GM19328 (cell line): ENCODE results near the gene SLC13A3.

Experiments used
- ATAC-seq: cut with Tn5 transposase; IDR thresholded peaks from one replicate; pipeline ENCODE4 v1.9.1; 2021; ENCODE audit warnings: mild to moderate bottlenecking, moderate library complexity; ENCODE audit not compliant: unreplicated experiment

Gene SLC13A3

GRCh38 chr20:46657137-46657536 is 5.9 kb upstream of the SLC13A3 start:
- no peak for ATAC-seq

- ATAC-seq: no peak
Observed at GRCh38 chr20:46652699-46653098, 1.4 kb upstream of the SLC13A3 start.

GRCh38 chr20:46650575-46651090 is 626 bp downstream of the SLC13A3 start:
- ATAC-seq: no peak

GRCh38 chr20:46649965-46650542 is 1.2 kb downstream of the SLC13A3 start:
- ATAC-seq: no peak

- ATAC-seq: no peak
Observed at GRCh38 chr20:46649650-46649949, 1.7 kb downstream of the SLC13A3 start.

GRCh38 chr20:46648903-46649649 is 2.2 kb downstream of the SLC13A3 start:
- ATAC-seq: no peak

GRCh38 chr20:46647469-46647868 is 3.8 kb downstream of the SLC13A3 start:
- ATAC-seq: no peak

GRCh38 chr20:46646659-46647380 is 4.4 kb downstream of the SLC13A3 start:
- ATAC-seq: no peak

- no peak for ATAC-seq
Observed at GRCh38 chr20:46646122-46646521, 5.1 kb downstream of the SLC13A3 start.

GRCh38 chr20:46644733-46645132 is 6.5 kb downstream of the SLC13A3 start:
- ATAC-seq: no peak

- ATAC-seq: no peak
Observed at GRCh38 chr20:46644160-46644559, 7.1 kb downstream of the SLC13A3 start.

- no peak for ATAC-seq
Observed at GRCh38 chr20:46642969-46643343, 8.3 kb downstream of the SLC13A3 start.

GRCh38 chr20:46642265-46642968 is 8.8 kb downstream of the SLC13A3 start:
- ATAC-seq: no peak

- ATAC-seq: no peak
Observed at GRCh38 chr20:46641424-46641823, 9.8 kb downstream of the SLC13A3 start.

GRCh38 chr20:46640536-46641311 is 10.5 kb downstream of the SLC13A3 start:
- no peak for ATAC-seq

GRCh38 chr20:46640044-46640443 is 11.2 kb downstream of the SLC13A3 start:
- no peak for ATAC-seq

- no peak for ATAC-seq
Observed at GRCh38 chr20:46639587-46639986, 11.7 kb downstream of the SLC13A3 start.

GRCh38 chr20:46638898-46639274 is 12.4 kb downstream of the SLC13A3 start:
- ATAC-seq: no peak

GRCh38 chr20:46638134-46638897 is 12.9 kb downstream of the SLC13A3 start:
- no peak for ATAC-seq
